NCI-H2171 treated with DMSO at 0.1 percent for 48 hours (cell line): ENCODE measurements around the gene UGT1A7.

Experiments used
- DNase-seq: peaks from one replicate; lab custom pipeline; 2025; lab: John Stamatoyannopoulos, UW

UGT1A7 gene

DNA sequence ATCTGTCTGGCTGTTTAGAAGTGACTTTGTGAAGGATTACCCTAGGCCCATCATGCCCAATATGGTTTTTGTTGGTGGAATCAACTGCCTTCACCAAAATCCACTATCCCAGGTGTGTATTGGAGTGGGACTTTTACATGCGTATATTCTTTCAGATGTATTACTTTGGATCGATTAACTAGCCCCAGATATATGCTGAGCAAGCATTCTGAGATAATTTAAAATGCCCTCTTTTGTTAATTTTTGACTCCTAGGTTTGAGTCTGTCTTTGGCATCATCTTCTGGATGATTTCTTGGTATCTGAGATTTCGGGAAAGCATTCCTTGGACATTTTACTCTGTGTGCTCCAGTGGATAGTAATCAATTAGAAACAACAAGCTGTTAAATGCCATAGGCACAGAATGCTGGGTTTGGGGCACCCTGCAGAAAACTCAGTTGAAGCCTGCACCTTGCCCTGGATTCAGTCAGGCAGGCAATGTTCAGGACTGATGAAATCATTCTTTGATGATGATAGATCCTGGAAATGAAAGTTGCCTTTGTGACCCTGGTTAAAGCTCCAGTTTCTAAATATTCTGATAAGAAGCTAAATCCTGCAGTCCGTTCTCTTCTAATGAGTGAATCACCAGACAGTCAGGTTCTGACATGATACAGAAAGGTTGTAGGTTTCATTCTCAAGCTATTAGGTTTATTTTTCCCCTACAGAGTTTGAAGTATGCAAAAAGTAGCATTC, 79.5 kb downstream of the UGT1A7 start:
- DNase-seq, result no peak

DNA sequence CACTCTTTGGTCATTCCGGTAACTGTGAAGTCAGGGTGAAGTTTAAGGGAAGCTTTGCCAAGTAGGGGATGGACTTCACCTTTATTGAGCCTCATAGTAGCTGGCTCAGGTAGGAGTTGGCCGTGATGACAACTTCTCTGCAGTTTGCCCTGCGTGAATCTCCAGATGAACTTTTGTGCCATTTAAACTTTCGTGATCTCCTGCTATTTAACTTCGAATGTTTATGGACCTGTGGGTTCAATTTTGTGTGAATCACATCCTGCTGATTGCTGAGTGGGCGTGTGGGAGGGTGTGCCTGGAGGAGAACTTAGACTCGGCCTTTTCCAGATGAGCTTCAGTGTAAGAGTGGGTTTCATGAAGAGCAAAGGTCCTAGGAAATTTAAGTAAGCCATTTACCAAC, 82.6 kb downstream of the UGT1A7 start:
- no peak for DNase-seq

DNA sequence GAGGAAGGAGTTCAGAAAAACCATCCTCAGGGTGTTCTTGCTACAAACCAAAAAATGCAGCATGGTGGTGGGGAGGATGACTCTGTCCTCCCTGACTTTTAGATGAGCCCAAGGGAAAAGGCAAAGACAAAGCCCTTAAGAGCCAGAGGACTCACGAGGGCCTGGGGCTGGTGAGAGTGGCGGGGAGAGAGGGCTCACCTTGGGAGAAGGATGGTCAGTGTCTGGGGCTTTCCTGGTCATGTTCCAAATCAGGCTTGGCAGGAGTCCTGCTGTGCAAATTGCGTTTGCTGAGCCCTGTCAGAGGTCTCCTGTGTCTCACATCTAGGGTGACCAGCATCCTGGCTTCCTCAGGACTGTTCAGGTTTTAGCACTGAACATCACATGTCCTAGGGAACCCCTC, 83.1 kb downstream of the UGT1A7 start:
- no peak for DNase-seq

DNA sequence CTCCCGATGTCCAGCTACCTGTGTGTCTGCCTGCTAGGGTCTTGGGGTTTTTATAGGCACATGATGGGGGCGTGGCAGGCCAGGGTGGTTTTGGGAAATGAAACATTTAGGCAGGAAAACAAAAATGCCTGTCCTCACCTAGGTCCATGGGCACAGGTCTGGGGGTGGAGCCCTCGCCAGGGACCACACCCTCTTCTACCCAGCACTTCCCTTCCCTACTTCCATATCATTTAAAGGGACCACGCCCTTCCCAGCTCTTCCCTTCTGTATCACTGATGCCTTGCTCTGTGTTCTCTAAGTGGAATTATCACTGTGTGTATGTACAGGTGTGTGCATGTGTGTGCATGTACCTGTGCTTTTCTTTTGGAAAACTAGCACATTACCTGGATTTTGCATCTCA, 84.7 kb downstream of the UGT1A7 start:
- no peak for DNase-seq

DNA sequence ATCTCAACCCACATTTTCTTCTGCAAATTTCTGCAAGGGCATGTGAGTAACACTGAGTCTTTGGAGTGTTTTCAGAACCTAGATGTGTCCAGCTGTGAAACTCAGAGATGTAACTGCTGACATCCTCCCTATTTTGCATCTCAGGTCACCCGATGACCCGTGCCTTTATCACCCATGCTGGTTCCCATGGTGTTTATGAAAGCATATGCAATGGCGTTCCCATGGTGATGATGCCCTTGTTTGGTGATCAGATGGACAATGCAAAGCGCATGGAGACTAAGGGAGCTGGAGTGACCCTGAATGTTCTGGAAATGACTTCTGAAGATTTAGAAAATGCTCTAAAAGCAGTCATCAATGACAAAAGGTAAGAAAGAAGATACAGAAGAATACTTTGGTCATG, 86.4 kb downstream of the UGT1A7 start:
- no peak for DNase-seq

DNA sequence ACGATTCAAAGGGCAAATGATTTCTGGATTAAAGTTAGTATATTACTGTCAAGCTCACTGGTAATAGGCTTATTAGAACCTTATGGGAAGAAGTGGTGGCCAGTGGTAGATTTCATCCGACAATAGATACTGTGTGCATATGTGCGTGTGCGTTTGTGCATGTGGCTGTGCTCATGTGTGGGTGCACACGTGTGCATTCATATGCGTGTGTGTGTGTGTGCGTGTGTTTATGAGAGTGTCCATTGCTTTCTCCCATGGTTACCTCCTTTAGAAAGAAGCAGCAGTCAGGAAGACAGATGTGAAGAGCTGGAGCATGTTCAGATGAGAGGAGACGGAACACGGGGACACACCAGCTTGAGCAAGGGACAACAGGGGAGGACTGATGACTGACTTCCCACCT, 87.6 kb downstream of the UGT1A7 start:
- no peak for DNase-seq

DNA sequence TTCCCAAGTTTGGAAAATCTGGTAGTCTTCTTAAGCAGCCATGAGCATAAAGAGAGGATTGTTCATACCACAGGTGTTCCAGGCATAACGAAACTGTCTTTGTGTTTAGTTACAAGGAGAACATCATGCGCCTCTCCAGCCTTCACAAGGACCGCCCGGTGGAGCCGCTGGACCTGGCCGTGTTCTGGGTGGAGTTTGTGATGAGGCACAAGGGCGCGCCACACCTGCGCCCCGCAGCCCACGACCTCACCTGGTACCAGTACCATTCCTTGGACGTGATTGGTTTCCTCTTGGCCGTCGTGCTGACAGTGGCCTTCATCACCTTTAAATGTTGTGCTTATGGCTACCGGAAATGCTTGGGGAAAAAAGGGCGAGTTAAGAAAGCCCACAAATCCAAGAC, 90.5 kb downstream of the UGT1A7 start:
- DNase-seq, result no peak

DNA sequence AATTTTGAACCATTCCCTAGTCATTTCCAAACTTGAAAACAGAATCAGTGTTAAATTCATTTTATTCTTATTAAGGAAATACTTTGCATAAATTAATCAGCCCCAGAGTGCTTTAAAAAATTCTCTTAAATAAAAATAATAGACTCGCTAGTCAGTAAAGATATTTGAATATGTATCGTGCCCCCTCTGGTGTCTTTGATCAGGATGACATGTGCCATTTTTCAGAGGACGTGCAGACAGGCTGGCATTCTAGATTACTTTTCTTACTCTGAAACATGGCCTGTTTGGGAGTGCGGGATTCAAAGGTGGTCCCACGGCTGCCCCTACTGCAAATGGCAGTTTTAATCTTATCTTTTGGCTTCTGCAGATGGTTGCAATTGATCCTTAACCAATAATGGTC, 90.9 kb downstream of the UGT1A7 start:
- DNase-seq, result no peak

DNA sequence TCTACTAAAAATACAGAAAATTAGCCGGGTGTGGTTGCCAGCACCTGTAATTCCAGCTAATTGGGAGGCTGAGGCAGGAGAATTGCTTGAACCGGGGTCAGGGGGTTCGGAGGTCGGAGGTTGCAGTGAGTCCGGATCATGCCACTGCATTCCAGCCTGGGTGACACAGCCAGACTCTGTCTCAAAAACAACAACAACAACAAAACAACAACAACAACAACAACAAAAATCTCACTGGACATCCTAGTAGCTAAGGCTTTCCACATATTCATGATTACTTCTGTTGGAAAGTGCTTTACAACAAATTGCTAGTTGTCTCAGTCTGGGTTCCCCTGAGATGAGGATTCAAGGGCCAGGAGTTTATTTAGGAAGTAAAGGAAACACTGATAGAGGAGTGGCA, 92.2 kb downstream of the UGT1A7 start:
- no peak for DNase-seq

DNA sequence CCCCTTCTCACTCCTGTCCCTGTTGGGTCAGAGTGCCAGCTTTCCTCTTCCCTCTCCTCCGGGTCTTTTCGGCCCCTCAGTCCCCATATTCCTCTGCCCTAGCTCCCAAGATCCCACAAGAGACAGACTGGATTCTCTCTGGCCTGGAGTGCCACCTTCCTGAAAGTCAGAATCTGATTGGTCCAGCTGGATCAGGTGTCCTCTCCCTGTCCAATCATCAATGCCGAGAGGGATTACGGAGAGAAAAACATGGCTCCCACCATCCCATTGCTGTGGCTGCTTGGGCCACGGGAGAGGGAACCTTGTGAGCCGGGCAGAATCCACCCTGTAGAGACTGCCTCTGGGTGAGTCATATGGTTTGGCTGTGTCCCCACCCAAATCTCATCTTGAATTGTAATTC, 93.7 kb downstream of the UGT1A7 start:
- DNase-seq, result no peak

DNA sequence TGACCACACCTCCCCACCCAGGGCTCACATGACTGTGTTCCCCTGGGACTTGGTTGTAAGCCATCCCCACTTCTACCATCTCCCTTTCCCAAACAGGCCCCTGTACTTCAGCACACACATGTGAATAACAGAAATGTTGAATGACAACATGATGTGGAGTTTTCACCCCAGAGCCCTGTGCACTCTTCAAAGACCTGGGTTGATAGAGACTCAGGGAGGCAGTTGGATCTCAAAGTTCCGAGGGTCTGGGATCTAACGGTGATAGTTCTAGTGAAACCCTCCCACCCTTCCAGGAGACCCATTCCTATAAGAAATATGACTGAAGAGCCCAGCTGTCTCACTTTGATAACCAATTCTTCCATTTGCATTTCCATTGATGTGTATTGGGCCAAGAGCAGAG, 96.3 kb downstream of the UGT1A7 start, which contains the start of gene MROH2A:
Gene MROH2A (plus strand): TSS at position 301 of the 400 bp plus-strand sequence. CDS start 1,029 bp downstream, outside the sequence.
- no peak for DNase-seq

DNA sequence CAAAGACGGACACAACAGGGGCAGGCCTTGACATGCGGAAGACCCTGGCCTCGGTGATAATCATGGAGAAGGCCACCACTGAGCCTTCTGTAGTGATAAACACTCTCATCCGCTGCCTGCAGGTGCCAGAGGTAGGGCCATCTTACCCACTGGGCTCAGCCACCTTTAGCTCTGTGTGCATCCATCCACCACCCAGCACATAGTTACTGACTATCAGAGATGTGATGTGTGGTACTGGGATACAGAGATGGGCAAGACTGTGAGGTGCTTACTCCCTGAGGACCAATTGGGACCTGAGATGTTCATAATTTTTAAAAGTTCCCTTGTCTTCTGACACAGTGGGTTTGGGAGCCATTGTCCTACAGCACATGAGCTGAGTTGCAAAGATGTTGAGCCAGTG, 98.0 kb downstream of the UGT1A7 start:
- DNase-seq, result no peak

DNA sequence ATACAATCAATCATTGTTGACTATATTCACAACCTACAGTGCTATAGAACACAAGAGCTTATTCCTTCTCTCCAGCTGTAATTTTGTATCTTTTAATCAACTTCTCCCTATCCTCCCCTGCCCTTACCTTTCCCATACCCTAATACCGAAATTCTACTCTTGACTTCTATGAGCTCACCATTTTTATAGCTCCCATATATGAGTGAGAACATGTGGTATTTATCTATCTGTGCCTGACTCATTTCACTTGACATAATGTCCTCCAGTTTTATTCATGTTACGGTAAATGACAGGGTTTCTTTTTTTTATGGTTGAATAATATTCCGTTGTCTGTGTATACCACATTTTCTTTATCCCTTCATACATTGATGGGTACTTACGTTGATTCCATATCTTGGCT, 99.1 kb downstream of the UGT1A7 start:
- no peak for DNase-seq

DNA sequence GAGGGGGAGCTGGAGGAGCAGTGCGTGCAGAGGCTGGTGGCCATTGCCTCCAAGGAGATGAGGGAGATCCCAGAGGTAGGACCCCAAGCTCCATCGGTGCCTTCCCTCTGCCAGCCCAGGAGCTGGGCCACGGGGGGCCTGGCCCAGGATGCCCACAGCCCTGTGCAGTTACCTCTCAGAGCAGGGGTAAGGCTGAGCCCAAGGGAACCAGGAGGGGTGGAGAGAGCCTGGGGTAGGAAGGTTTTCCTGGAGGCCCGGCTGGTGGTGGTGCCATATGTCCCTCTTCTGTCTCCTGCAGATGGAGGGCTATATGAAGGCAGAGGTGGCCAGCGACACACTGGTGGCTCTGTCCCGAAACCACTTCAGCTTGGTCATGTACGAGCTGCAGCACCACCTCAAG, 107.9 kb downstream of the UGT1A7 start:
- DNase-seq, result no peak

DNA sequence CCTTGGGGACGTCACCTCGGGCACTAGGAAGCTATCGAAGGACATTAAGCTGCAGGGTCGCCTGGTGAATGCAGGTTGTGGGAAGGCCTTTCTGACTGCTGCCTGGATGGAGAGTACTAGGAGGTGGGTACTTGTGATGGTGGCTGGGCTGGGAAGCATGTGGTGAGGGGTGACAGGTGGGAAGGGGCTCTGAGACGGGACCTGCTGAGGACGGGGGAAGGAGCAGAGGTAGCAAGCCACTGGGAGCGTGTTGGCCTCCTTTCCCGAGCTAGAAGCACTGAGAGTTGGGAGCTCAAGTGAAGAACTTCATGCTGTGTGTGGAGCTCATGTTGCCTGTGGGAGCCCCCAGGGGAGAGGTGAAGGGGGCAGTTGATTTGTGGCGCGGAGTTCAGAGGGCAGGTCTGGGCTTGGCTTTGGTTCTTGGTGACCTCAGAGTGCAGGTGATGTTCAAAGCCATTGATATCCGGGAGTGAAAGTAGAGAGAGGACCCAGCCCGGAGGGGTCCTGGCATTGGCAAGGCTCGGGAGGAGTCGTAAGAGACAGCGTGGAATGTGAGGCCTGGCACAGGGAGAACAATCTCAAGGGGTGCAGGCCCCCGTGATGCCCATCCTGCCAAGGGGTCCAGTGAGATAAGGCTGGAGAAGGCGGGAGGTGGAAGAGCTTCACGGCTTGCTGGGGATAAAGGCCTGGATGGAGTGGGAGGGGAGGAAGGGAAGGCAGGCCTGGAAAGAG, 109.6 kb downstream of the UGT1A7 start:
- DNase-seq, result no peak

DNA sequence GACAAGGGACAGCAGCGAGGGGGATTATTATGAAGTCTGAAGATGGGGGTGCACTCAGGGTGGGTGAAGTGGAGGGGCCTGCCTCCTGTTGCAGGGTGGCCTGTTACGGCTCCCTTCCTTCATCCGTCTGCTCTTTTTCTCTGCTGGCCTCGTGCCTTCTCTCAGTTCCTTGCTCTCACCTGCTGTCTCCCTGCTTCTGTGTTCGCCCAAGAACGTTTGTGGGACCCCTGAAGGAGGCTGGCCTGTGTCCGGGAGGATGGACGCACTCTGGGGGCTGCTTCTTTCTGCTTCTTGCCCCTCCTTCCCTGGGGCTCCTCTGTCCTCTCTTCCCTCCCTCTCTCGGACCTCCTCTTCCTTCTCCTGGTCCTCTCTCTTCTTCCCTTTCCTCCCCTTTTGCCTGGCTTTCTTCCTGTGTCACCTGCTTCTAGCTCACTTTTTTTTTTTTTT, 110.2 kb downstream of the UGT1A7 start:
- no peak for DNase-seq

DNA sequence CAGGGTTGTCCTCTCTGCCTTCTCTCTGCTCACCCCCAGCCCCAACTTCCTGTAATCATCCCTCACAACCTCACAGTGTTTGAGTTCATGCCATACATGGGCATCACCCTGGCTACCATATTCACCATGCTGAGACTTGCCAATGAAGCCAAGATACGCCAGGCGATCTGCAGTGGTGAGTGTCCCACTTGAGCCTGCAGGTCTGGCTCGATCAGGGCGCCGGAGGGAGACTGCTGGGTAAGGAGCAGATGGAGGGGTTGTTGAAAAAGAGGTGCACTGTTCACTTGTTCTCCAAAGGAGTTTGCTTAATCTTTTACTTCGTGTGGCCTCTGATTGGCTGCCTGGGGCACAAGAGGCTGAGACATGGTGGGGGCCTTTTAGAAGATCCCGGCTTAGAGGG, 111.0 kb downstream of the UGT1A7 start:
- DNase-seq, result no peak

DNA sequence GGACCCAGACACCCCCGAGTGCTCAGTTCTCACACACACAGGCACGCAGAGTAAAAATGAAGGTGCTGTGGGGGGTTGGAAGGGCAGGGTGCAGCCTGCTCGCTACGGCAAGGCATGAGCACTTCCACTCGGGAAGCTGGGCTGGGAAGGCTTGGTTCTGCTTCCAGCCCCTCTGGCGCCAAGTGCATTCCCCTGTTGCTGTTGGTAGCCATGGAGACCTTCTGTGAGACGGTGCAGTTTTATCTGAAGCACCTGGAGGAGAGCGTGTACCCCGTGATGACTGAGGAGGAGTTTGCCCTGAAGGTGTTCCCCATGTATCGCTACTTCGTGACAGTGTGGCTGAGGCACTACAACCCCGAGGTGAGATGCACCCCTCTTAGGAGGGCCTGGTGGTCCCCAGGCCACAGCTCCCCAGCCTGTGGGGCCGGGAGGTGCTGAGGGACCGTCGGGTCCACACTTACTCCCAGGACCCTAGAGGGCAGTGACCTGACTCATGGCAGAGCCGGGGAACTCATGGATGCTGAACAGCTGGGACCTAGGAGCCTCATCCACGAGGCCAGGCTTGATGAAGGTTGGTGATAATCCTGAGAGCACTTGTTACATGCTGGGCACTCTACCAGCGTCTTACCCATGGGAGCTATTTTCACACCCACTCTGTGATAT, 111.9 kb downstream of the UGT1A7 start:
- DNase-seq, result no peak

DNA sequence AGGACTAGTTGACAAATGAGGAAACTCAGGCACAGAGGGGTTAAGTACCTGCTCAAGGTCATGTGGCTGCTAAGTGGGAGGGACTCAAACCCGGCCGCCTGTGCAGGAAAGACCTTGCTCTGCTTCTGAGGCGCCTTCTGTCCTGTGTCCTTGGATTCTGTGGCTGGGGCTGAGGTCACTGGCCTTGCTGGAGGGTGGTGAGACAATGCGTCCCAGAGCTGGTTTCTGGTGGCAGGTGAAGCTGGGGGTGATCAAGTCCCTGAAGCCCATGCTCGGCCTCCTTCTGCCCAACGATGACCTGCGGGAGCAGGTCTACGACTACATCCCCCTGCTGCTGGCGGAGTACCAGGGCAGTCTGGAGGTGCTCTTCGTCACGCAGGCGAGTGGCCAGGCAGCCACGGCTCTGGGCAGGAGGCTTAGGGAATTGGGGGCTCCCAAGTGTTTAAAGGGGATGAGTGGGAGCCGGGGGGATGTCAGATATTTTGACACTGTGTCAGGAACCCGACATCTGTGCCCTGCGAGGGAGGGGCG, 112.5 kb downstream of the UGT1A7 start:
- no peak for DNase-seq

DNA sequence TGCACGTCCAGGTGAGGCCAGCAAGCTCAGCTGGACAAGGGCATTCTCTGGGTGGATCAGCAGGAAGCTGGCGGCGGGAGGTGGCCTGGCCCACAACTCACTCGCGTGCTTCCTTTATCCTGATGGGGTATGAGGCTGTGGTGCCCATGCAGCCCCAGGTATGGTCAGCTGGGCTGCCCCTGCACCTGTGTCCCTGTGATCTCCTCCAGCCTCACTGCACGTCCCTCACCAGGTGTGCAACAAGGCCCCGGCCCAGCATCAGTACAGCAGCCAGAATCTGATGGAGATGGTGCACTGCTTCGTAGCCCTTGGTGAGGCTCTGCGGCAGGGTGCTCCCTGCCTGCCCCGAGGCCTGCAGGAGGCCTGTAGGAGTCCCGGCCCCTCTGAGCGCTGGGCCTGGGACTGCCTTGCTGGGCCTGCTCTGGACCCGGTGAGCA, 114.1 kb downstream of the UGT1A7 start:
- DNase-seq, result no peak

DNA sequence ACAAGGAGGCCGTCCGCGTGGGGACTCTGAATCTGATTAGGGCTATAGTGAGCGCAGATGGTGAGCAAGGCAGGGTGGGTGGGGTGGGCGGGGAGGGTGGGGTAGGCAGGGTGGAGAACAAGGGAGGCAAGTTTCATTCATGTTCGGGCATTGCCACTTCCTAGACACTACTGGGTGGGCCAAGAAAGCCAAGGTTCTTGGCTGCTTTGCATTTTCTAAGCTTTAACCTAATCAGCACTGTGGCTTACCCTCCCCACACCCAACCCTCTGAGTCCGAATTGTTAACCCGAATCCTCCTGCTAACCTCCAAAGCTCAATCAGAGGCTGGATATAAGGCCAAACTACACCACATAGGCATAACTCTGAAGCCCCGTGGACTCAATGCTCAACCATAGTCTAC, 114.6 kb downstream of the UGT1A7 start:
- no peak for DNase-seq

DNA sequence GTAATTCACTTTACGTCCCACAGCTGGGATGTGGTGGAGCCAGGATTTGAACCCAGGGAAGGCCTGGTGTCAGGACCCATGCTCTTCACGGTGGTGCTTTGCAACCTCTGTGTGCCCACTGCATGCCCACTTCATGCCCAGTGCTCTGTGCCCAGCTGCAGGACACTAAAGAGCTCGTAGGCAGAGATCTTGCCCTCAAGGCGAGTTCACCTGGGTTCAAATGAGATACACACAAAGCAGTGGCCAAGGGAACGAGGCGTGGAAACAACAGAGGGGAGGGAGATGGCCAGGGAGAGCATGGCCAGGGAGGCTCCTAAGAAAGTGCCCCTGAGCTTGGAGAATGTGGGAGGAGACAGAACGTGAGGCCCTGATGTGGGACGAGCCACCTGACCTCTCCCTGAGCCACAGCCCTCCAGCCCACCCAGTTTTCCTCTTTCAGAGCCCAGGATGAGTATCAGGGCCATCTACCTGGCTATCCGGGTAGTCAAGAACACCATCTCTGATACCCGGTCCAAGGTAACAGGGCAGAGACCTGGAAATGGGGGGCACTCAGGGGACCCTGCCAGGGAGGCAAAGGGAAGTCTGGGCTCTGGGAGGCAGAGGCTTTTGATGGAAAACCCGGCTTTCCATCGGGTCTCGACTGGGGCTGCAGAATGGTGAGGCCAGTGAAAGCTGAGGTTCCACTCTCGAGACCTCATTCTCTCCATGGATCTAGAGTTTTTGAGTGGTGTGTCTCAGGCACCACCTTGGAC, 116.8 kb downstream of the UGT1A7 start:
- DNase-seq, result no peak
